K562 (cell line): ENCODE measurements around the gene CEACAM18. TPM values are rescaled to one million over a fixed set of nuclear protein-coding genes. Genes with fewer than 3 reads are reported as not detected.

Source experiments
- BRD9 ChIP-seq: fragments of 450-650 bp; IDR thresholded peaks from 2 replicates; pipeline ENCODE4 v1.6.1; 2018; ENCODE audit warnings: low read depth; ENCODE audit not compliant: partially characterized antibody
- CEBPG ChIP-seq, 3 experiments: fragments of 200-800 bp in 1 of 3; sonication (Bioruptor generic) in 1 of 3; sonication (generic) in 1 of 3; formaldehyde crosslinking in 1 of 3; IDR thresholded peaks in 2 of 3; conservative IDR thresholded peaks in 1 of 3; 2 replicates each; pipeline versions ENCODE4 v1.6.1 to v1.8.0; 2016 to 2022; ENCODE audit warnings: missing compliant biosample characterization in 2 of 3, missing genetic modification characterization in 2 of 3, mild to moderate bottlenecking in 1 of 3, missing genetic modification reagents in 1 of 3
- CHD4 ChIP-seq: fragments of 200-600 bp; sonication (generic); IDR thresholded peaks from 3 replicates; pipeline ENCODE4 v1.6.1; 2012; ENCODE audit warnings: low read depth, mild to moderate bottlenecking, mixed read lengths, low read length, inconsistent platforms; ENCODE audit not compliant: insufficient read depth, insufficient replicate concordance, poor library complexity, severe bottlenecking
- ETV6 ChIP-seq, 3 experiments: fragments of 150-350 bp in 1 of 3; sonication (generic) in 1 of 3; formaldehyde crosslinking in 1 of 3; IDR thresholded peaks; 2 replicates each; pipeline versions ENCODE4 v1.6.1 to v1.8.0; 2014 to 2022; ENCODE audit warnings: borderline replicate concordance in 2 of 3, low read depth in 2 of 3, antibody characterized with exemption in 1 of 3, low read length in 1 of 3, mild to moderate bottlenecking in 1 of 3, missing genetic modification reagents in 1 of 3
- GATA2 ChIP-seq: sonication (generic); formaldehyde crosslinking; IDR thresholded peaks from 2 replicates; pipeline ENCODE4 v1.4.0; 2020; ENCODE audit warnings: mild to moderate bottlenecking, missing genetic modification reagents
- MAZ ChIP-seq, 2 experiments: fragments of 450-650 bp in 1 of 2; sonication (generic) in 1 of 2; formaldehyde crosslinking; IDR thresholded peaks in 1 of 2; conservative IDR thresholded peaks in 1 of 2; 2 replicates each; pipeline versions ENCODE4 v1.4.0 to v1.5.0; 2020; ENCODE audit warnings: mild to moderate bottlenecking in 1 of 2, missing genetic modification reagents in 1 of 2
- MIER1 ChIP-seq: fragments of 450-650 bp; IDR thresholded peaks from 2 replicates; pipeline ENCODE4 v1.6.1; 2016; ENCODE audit warnings: antibody characterized with exemption, mild to moderate bottlenecking, low read depth
- SUPT5H ChIP-seq: fragments of 450-650 bp; IDR thresholded peaks from 2 replicates; pipeline ENCODE4 v1.6.1; 2016
- TBL1XR1 ChIP-seq, 2 experiments: IDR thresholded peaks; 2 replicates each; pipeline ENCODE4 v1.6.1; 2012; ENCODE audit warnings: improper control_type of control experiment in 2 of 2, low read length in 2 of 2, mild to moderate bottlenecking in 1 of 2
- XRCC4 ChIP-seq: IDR thresholded peaks from one replicate; pipeline ENCODE4 v1.6.1; 2011; ENCODE audit not compliant: insufficient read depth, insufficient read length; ENCODE audit errors: extremely low read depth
- ZNF146 ChIP-seq: IDR thresholded peaks from one replicate; pipeline ENCODE4 v1.6.1; 2018; ENCODE audit warnings: missing compliant biosample characterization; ENCODE audit not compliant: unreplicated experiment
- polyA plus RNA-seq, 8 experiments: library from polyadenylated mRNA; depleted of rRNA in 4 of 8; stranded (reverse) in 5 of 8; unstranded in 3 of 8; fragments of >200 nt; fragmentation: Nextera tagmentation in 2 of 8; fragmentation: Illumina TruSeq in 1 of 8; extraction: Ambion mirVana in 2 of 8; extraction: Trizol in 1 of 8; gene quantifications; 2 replicates each; pipeline versions ENCODE4 v1.2.1 to v1.2.3, GENCODE V29; 2011 to 2014; ENCODE audit warnings: inconsistent platforms in 1 of 8, missing spikeins in 1 of 8
- total RNA-seq, 7 experiments: library from RNA; depleted of rRNA in 6 of 7; stranded (reverse); fragments of >200 nt in 6 of 7; fragmentation: Illumina TruSeq in 2 of 7; extraction: Trizol in 2 of 7; gene quantifications; 2 replicates each; pipeline versions ENCODE4 v1.2.1 to v1.2.3, GENCODE V29; 2011 to 2021; ENCODE audit warnings: low replicate concordance in 1 of 7
- TF ChIP-seq, protein P1 (sequence below): IDR thresholded peaks from 3 replicates; pipeline ENCODE4 v1.6.1; 2011; ENCODE audit warnings: borderline replicate concordance, mild to moderate bottlenecking; ENCODE audit not compliant: insufficient read length, insufficient read depth
- TF ChIP-seq, protein P2 (sequence below): fragments of 450-650 bp; IDR thresholded peaks from 2 replicates; pipeline ENCODE4 v1.7.0; 2016; ENCODE audit warnings: borderline replicate concordance
- TF ChIP-seq, protein P3 (sequence below): fragments of 450-650 bp; formaldehyde crosslinking; IDR thresholded peaks from 2 replicates; pipeline ENCODE4 v1.4.0; 2020; ENCODE audit warnings: mild to moderate bottlenecking, moderate library complexity
- TF ChIP-seq, protein P4 (sequence below), 2 experiments: fragments of 450-650 bp; IDR thresholded peaks; 2 replicates each; pipeline ENCODE4 v1.6.1; 2016
- TF ChIP-seq, protein P5 (sequence below): IDR thresholded peaks from 2 replicates; pipeline ENCODE4 v1.6.1; 2012; ENCODE audit warnings: low read depth, low read length, improper control_type of control experiment, borderline replicate concordance

Gene CEACAM18
- total and polyA plus RNA-seq, 9 of the 15 experiments (the other 6 are each of a cell fraction or from before 2014, with no cell fraction given), result 0.08 to 0.24 (median 0.15) TPM; not detected in 3

DNA sequence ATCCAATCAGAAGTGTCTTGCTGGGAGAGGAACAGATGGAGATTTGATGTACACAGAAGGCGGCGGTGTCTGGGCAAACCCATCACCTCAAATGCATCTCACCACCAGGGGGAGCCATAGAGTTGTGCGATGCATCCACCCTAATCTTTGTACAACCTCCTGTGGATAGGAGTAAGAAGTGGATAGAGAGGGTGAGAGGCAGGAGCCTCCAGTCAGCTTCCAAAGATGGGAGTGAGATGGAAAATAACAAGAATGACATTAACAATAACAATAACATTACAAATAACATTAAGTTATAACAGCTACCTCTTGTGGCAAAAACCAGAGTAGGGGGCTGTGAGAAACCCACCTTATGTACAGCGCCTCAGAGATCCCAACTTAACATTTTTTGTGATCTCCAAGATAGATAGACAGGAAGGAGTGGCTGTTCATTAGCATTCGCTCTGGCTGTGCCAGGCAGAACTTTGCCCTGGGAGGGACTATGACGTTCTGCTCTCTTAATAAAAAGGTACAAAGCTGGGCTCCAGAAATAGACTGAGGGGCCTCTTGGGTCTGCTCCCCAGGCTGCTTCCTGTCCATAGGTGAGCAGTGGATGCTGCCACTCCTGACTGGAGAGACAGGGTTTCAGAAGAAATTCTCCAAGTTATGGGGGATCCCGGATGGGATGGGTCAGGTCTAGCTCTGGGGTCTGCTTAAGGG, 5.2 kb upstream of the CEACAM18 start (continued):
- TF ChIP-seq CHD4, result no peak
- TF ChIP-seq SUPT5H, result no peak
- TF ChIP-seq ETV6 (IDR thresholded peaks at IDR 0.05; ENCODE audit: borderline replicate concordance in 1 of 2, low read depth in 2 of 2, low read length in 1 of 2), result no peak
- no peak for TF ChIP-seq ETV6 (CRISPR knock-in tag; IDR thresholded peaks at IDR 0.05; ENCODE audit: borderline replicate concordance)
- TF ChIP-seq, protein P1, sequence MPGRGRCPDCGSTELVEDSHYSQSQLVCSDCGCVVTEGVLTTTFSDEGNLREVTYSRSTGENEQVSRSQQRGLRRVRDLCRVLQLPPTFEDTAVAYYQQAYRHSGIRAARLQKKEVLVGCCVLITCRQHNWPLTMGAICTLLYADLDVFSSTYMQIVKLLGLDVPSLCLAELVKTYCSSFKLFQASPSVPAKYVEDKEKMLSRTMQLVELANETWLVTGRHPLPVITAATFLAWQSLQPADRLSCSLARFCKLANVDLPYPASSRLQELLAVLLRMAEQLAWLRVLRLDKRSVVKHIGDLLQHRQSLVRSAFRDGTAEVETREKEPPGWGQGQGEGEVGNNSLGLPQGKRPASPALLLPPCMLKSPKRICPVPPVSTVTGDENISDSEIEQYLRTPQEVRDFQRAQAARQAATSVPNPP, result no peak
- peak in 1 of 2 experiments; percentile 66; a peak in 1 of 4 replicates for TF ChIP-seq MAZ (CRISPR knock-in tag; conservative IDR thresholded peaks at IDR 0.05 in 1 of 2, IDR thresholded peaks at IDR 0.05 in 1 of 2)
- TF ChIP-seq MIER1, result 0 out of 2 replicates have a peak, but pooled peaks have one; percentile 67
- TF ChIP-seq BRD9, result peak; percentile 67
- TF ChIP-seq, protein P2, sequence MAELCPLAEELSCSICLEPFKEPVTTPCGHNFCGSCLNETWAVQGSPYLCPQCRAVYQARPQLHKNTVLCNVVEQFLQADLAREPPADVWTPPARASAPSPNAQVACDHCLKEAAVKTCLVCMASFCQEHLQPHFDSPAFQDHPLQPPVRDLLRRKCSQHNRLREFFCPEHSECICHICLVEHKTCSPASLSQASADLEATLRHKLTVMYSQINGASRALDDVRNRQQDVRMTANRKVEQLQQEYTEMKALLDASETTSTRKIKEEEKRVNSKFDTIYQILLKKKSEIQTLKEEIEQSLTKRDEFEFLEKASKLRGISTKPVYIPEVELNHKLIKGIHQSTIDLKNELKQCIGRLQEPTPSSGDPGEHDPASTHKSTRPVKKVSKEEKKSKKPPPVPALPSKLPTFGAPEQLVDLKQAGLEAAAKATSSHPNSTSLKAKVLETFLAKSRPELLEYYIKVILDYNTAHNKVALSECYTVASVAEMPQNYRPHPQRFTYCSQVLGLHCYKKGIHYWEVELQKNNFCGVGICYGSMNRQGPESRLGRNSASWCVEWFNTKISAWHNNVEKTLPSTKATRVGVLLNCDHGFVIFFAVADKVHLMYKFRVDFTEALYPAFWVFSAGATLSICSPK, result no peak
- TF ChIP-seq, protein P3, sequence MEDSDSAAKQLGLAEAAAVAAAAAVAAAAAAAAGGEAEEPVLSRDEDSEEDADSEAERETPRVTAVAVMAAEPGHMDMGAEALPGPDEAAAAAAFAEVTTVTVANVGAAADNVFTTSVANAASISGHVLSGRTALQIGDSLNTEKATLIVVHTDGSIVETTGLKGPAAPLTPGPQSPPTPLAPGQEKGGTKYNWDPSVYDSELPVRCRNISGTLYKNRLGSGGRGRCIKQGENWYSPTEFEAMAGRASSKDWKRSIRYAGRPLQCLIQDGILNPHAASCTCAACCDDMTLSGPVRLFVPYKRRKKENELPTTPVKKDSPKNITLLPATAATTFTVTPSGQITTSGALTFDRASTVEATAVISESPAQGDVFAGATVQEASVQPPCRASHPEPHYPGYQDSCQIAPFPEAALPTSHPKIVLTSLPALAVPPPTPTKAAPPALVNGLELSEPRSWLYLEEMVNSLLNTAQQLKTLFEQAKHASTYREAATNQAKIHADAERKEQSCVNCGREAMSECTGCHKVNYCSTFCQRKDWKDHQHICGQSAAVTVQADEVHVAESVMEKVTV (CRISPR knock-in tag), result peak; percentile 91
- no peak for TF ChIP-seq XRCC4
- TF ChIP-seq CEBPG (CRISPR knock-in tag; IDR thresholded peaks at IDR 0.05), result no peak
- TF ChIP-seq CEBPG (tag; conservative IDR thresholded peaks at IDR 0.05 in 1 of 2, IDR thresholded peaks at IDR 0.05 in 1 of 2), result no peak
- TF ChIP-seq TBL1XR1 (IDR thresholded peaks at IDR 0.05; ENCODE audit: low read length in 2 of 2), result peak in 1 of 2 experiments; percentile 58; a peak in 2 of 4 replicates
- no peak for TF ChIP-seq ZNF146 (CRISPR knock-in tag)
- TF ChIP-seq GATA2 (CRISPR knock-in tag), result peak; percentile 50; the same call in 1 of the 2 replicates
- TF ChIP-seq, protein P4, sequence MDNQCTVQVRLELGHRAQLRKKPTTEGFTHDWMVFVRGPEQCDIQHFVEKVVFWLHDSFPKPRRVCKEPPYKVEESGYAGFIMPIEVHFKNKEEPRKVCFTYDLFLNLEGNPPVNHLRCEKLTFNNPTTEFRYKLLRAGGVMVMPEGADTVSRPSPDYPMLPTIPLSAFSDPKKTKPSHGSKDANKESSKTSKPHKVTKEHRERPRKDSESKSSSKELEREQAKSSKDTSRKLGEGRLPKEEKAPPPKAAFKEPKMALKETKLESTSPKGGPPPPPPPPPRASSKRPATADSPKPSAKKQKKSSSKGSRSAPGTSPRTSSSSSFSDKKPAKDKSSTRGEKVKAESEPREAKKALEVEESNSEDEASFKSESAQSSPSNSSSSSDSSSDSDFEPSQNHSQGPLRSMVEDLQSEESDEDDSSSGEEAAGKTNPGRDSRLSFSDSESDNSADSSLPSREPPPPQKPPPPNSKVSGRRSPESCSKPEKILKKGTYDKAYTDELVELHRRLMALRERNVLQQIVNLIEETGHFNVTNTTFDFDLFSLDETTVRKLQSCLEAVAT (IDR thresholded peaks at IDR 0.05), result 0 out of 4 replicates have a peak, but pooled peaks of 1 of the 2 experiments have one; percentile 12
- TF ChIP-seq, protein P5, sequence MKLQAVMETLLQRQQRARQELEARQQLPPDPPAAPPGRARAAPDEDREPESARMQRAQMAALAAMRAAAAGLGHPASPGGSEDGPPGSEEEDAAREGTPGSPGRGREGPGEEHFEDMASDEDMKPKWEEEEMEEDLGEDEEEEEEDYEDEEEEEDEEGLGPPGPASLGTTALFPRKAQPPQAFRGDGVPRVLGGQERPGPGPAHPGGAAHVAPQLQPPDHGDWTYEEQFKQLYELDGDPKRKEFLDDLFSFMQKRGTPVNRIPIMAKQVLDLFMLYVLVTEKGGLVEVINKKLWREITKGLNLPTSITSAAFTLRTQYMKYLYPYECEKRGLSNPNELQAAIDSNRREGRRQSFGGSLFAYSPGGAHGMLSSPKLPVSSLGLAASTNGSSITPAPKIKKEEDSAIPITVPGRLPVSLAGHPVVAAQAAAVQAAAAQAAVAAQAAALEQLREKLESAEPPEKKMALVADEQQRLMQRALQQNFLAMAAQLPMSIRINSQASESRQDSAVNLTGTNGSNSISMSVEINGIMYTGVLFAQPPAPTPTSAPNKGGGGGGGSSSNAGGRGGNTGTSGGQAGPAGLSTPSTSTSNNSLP, result peak; percentile 36; the same call in 1 of the 2 replicates
